Fibroblast of the aortic adventitia (primary cell): Measurements from ENCODE around the gene FOXN3. TPM values are rescaled to one million over a fixed set of nuclear protein-coding genes. Genes with fewer than 3 reads are reported as not detected.
"Not testable (repeated sequence)": the region's sequence is repeated elsewhere in the genome, so short reads cannot be mapped to it uniquely, and the experiment has no call there.

Experiments
- DNase-seq: peaks from one replicate; pipeline ENCODE4 v3.0.0-alpha.2; 2010; ENCODE audit warnings: low read depth
- H3K4me3 ChIP-seq: 2 replicates; pipeline ENCODE4 v1.5.1; 2011; ENCODE audit warnings: low read depth, mild to moderate bottlenecking, control low read depth, low read length, moderate library complexity
- total RNA-seq: library from RNA; depleted of rRNA; stranded (reverse); fragments of >200 nt; gene quantifications from 2 replicates; pipeline ENCODE4 v1.2.3, GENCODE V29; 2012; ENCODE audit warnings: low replicate concordance
- TF ChIP-seq, protein P1 (sequence below): IDR thresholded peaks from 2 replicates; pipeline ENCODE4 v1.5.1; 2011; ENCODE audit warnings: mild to moderate bottlenecking, low read length, control low read depth, inconsistent platforms; ENCODE audit not compliant: insufficient read depth

FOXN3 gene
- total RNA-seq, 1 donor = 35.3 TPM

- H3K4me3 ChIP-seq = no peak overlapping the region
- TF ChIP-seq, protein P1, sequence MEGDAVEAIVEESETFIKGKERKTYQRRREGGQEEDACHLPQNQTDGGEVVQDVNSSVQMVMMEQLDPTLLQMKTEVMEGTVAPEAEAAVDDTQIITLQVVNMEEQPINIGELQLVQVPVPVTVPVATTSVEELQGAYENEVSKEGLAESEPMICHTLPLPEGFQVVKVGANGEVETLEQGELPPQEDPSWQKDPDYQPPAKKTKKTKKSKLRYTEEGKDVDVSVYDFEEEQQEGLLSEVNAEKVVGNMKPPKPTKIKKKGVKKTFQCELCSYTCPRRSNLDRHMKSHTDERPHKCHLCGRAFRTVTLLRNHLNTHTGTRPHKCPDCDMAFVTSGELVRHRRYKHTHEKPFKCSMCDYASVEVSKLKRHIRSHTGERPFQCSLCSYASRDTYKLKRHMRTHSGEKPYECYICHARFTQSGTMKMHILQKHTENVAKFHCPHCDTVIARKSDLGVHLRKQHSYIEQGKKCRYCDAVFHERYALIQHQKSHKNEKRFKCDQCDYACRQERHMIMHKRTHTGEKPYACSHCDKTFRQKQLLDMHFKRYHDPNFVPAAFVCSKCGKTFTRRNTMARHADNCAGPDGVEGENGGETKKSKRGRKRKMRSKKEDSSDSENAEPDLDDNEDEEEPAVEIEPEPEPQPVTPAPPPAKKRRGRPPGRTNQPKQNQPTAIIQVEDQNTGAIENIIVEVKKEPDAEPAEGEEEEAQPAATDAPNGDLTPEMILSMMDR = no peak
- DNase-seq = no peak
Measured at GRCh38 chr14:89117012-89117411, 300.0 kb downstream of the FOXN3 start.

- no peak for DNase-seq
- H3K4me3 ChIP-seq = no peak overlapping the region
- TF ChIP-seq, protein P1 = no peak
Measured at GRCh38 chr14:89114109-89114508, 302.9 kb downstream of the FOXN3 start.

- TF ChIP-seq, protein P1 = no peak
- H3K4me3 ChIP-seq = no peak overlapping the region
- no peak for DNase-seq
Measured at GRCh38 chr14:89112720-89113119, 304.3 kb downstream of the FOXN3 start.

DNA sequence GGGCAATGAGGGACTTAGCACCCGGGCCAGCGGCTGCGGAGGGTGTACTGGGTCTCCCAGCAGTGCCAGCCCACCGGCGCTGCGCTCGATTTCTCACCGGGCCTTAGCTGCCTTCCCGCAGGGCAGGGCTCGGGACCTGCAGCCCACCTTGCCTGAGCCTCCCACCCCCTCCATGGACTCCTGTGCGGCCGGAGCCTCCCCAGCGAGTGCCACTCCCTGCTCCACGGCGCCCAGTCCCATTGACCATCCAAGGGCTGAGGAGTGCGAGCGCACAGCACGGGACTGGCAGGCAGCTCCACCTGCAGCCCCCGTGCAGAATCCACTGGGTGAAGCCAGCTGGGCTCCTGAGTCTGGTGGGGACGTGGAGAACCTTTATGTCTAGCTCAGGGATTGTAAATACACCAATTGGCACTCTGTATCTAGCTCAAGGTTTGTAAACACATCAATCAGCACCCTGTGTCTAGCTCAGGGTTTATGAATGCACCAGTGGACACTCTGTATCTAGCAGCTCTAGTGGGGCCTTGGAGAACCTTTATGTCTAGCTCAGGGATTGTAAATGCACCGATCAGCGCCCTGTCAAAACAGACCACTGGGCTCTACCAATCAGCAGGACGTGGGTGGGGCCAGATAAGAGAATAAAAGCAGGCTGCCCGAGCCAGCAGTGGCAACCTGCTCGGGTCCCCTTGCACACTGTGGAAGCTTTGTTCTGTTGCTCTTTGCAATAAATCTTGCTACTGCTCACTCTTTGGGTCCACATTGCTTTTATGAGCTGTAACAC, 305.1 kb downstream of the FOXN3 start:
- DNase-seq, H3K4me3 ChIP-seq: not testable (repeated sequence)

GRCh38 chr14:89111232-89111631, 305.8 kb downstream of the FOXN3 start:
- not testable (repeated sequence) for DNase-seq, H3K4me3 ChIP-seq

DNA sequence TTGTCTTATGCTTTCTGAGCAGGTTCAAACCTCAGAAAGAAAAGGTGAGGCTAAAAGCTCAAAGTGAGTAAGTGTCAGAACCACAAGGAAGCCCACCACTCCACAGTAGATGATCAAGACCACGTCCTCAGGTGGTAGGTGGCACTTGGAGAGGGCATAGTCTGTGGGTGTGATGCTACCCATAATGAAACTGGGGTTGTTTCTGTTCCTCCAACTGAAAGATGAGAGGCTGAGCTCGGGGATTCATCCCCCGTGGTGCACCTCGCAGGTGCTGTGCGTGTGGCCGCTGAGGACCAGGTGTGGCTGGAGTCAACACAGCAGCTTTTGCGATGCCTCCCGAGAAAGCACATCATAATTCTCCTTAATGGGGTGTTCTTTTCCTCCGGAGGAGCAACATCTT, 306.9 kb downstream of the FOXN3 start:
- no peak for DNase-seq
- no peak overlapping the region for H3K4me3 ChIP-seq
- TF ChIP-seq, protein P1 = no peak

- TF ChIP-seq, protein P1 = no peak
- H3K4me3 ChIP-seq = no peak overlapping the region
- no peak for DNase-seq
Measured at GRCh38 chr14:89108608-89109007, 308.4 kb downstream of the FOXN3 start.

DNA sequence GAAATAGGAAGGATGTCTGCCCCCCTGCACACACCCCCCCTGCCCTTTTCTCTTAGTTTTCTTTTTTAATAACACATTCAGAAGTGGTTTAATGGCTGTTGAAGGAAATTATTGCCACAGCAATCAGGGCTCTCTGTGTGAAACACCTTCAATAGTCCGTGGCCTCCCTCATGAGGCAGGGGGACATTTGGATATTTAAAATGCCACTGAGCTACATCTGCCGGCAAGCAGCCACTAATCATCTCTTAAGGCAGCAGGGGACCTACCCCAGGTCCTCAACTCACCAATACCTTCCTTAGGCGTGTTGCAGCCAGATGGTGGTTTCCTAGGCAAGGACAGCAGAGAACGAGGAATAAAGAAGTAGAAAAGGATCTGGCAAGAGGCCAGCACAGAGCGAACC, 309.4 kb downstream of the FOXN3 start:
- TF ChIP-seq, protein P1 = no peak
- DNase-seq = no peak
- no peak overlapping the region for H3K4me3 ChIP-seq
